ENCODE results near the gene DPH6.
"Not testable (repeated sequence)": the region's sequence is repeated elsewhere in the genome, so short reads cannot be mapped to it uniquely, and the experiment has no call there.

Gene DPH6

GRCh38 chr15:35431281-35431680 lies 114.7 kb downstream of the DPH6 start:
- Histone ChIP-seq H3K27ac (no peak overlapping the region), H3K4me3 (no peak overlapping the region), H3K9me3 (ENCODE audit: low read depth, low read length) (no peaks in the 10 kb centered on the region), H3K36me3 (ENCODE audit: insufficient read depth, low read length) (no peaks in the 10 kb centered on the region), H3K9ac (ENCODE audit: insufficient read length) (no peak overlapping the region)
- no peak for DNase-seq (ENCODE audit: low read depth, low spot score)
- TF ChIP-seq EZH2 (IDR thresholded peaks at IDR 0.05) (no peak), POLR2AphosphoS5 (IDR thresholded peaks at IDR 0.05; ENCODE audit: borderline replicate concordance, low read depth, low read length) (no peak), FOXP2 (optimal IDR thresholded peaks at IDR 0.05; ENCODE audit: control extremely low read depth, extremely low read length, insufficient read depth) (no peak)

- H3K9ac ChIP-seq (ENCODE audit: insufficient read length), result no peak overlapping the region
- H3K36me3 ChIP-seq (ENCODE audit: insufficient read depth, low read length), result no peaks in the 10 kb centered on the region
- H3K4me3 ChIP-seq, result no peak overlapping the region
- no peak for DNase-seq (ENCODE audit: low read depth, low spot score)
- TF ChIP-seq FOXP2 (optimal IDR thresholded peaks at IDR 0.05; ENCODE audit: control extremely low read depth, extremely low read length, insufficient read depth) (no peak), POLR2AphosphoS5 (IDR thresholded peaks at IDR 0.05; ENCODE audit: borderline replicate concordance, low read depth, low read length) (no peak), EZH2 (IDR thresholded peaks at IDR 0.05) (no peak)
- H3K27ac ChIP-seq, result no peak overlapping the region
- no peaks in the 10 kb centered on the region for H3K9me3 ChIP-seq (ENCODE audit: low read depth, low read length)
Observed at GRCh38 chr15:35430301-35430700, 115.7 kb downstream of the DPH6 start.

GRCh38 chr15:35427496-35427895 lies 118.5 kb downstream of the DPH6 start:
- Histone ChIP-seq H3K9me3 (ENCODE audit: low read depth, low read length) (no peaks in the 10 kb centered on the region), H3K27ac (no peak overlapping the region), H3K9ac (ENCODE audit: insufficient read length) (no peak overlapping the region), H3K36me3 (ENCODE audit: insufficient read depth, low read length) (no peaks in the 10 kb centered on the region), H3K4me3 (no peak overlapping the region)
- no peak for DNase-seq (ENCODE audit: low read depth, low spot score)
- TF ChIP-seq FOXP2 (optimal IDR thresholded peaks at IDR 0.05; ENCODE audit: control extremely low read depth, extremely low read length, insufficient read depth) (no peak), EZH2 (IDR thresholded peaks at IDR 0.05) (no peak), POLR2AphosphoS5 (IDR thresholded peaks at IDR 0.05; ENCODE audit: borderline replicate concordance, low read depth, low read length) (no peak)

- Histone ChIP-seq H3K4me3 (no peak overlapping the region), H3K9ac (ENCODE audit: insufficient read length) (no peak overlapping the region), H3K27ac (no peak overlapping the region), H3K36me3 (ENCODE audit: insufficient read depth, low read length) (no peaks in the 10 kb centered on the region), H3K9me3 (ENCODE audit: low read depth, low read length) (no peaks in the 10 kb centered on the region)
- no peak for DNase-seq (ENCODE audit: low read depth, low spot score)
- TF ChIP-seq POLR2AphosphoS5 (IDR thresholded peaks at IDR 0.05; ENCODE audit: borderline replicate concordance, low read depth, low read length), result no peak
- TF ChIP-seq FOXP2 (optimal IDR thresholded peaks at IDR 0.05; ENCODE audit: control extremely low read depth, extremely low read length, insufficient read depth), result no peak
- TF ChIP-seq EZH2 (IDR thresholded peaks at IDR 0.05), result no peak
Observed at GRCh38 chr15:35427091-35427490, 118.9 kb downstream of the DPH6 start.

GRCh38 chr15:35410775-35411174 lies 135.2 kb downstream of the DPH6 start:
- Histone ChIP-seq H3K4me3 (no peak overlapping the region), H3K36me3 (ENCODE audit: insufficient read depth, low read length) (no peaks in the 10 kb centered on the region), H3K9me3 (ENCODE audit: low read depth, low read length) (no peaks in the 10 kb centered on the region), H3K27ac (no peak overlapping the region), H3K9ac (ENCODE audit: insufficient read length) (no peak overlapping the region)
- TF ChIP-seq FOXP2 (optimal IDR thresholded peaks at IDR 0.05; ENCODE audit: control extremely low read depth, extremely low read length, insufficient read depth) (no peak), POLR2AphosphoS5 (IDR thresholded peaks at IDR 0.05; ENCODE audit: borderline replicate concordance, low read depth, low read length) (no peak), EZH2 (IDR thresholded peaks at IDR 0.05) (no peak)
- DNase-seq (ENCODE audit: low read depth, low spot score), result no peak

GRCh38 chr15:35399901-35400300 lies 146.1 kb downstream of the DPH6 start:
- Histone ChIP-seq H3K27ac (no peak overlapping the region), H3K9me3 (ENCODE audit: low read depth, low read length) (no peaks in the 10 kb centered on the region), H3K4me3 (no peak overlapping the region), H3K9ac (ENCODE audit: insufficient read length) (no peak overlapping the region), H3K36me3 (ENCODE audit: insufficient read depth, low read length) (no peaks in the 10 kb centered on the region)
- no peak for DNase-seq (ENCODE audit: low read depth, low spot score)
- TF ChIP-seq EZH2 (IDR thresholded peaks at IDR 0.05) (no peak), FOXP2 (optimal IDR thresholded peaks at IDR 0.05; ENCODE audit: control extremely low read depth, extremely low read length, insufficient read depth) (no peak), POLR2AphosphoS5 (IDR thresholded peaks at IDR 0.05; ENCODE audit: borderline replicate concordance, low read depth, low read length) (no peak)

GRCh38 chr15:35397027-35397426 lies 148.9 kb downstream of the DPH6 start:
- Histone ChIP-seq H3K9ac (ENCODE audit: insufficient read length) (no peak overlapping the region), H3K9me3 (ENCODE audit: low read depth, low read length) (no peaks in the 10 kb centered on the region), H3K27ac (no peak overlapping the region), H3K36me3 (ENCODE audit: insufficient read depth, low read length) (no peaks in the 10 kb centered on the region), H3K4me3 (no peak overlapping the region)
- DNase-seq (ENCODE audit: low read depth, low spot score), result no peak
- TF ChIP-seq EZH2 (IDR thresholded peaks at IDR 0.05), result no peak
- TF ChIP-seq FOXP2 (optimal IDR thresholded peaks at IDR 0.05; ENCODE audit: control extremely low read depth, extremely low read length, insufficient read depth), result no peak
- no peak for TF ChIP-seq POLR2AphosphoS5 (IDR thresholded peaks at IDR 0.05; ENCODE audit: borderline replicate concordance, low read depth, low read length)

- Histone ChIP-seq H3K27ac (no peak overlapping the region), H3K9me3 (ENCODE audit: low read depth, low read length) (no peaks in the 10 kb centered on the region), H3K4me3 (no peak overlapping the region), H3K9ac (ENCODE audit: insufficient read length) (no peak overlapping the region), H3K36me3 (ENCODE audit: insufficient read depth, low read length) (no peaks in the 10 kb centered on the region)
- DNase-seq (ENCODE audit: low read depth, low spot score), result no peak
- TF ChIP-seq EZH2 (IDR thresholded peaks at IDR 0.05) (no peak), FOXP2 (optimal IDR thresholded peaks at IDR 0.05; ENCODE audit: control extremely low read depth, extremely low read length, insufficient read depth) (no peak), POLR2AphosphoS5 (IDR thresholded peaks at IDR 0.05; ENCODE audit: borderline replicate concordance, low read depth, low read length) (no peak)
Observed at GRCh38 chr15:35394416-35394815, 151.5 kb downstream of the DPH6 start.

- Histone ChIP-seq H3K9ac (ENCODE audit: insufficient read length) (no peak overlapping the region), H3K36me3 (ENCODE audit: insufficient read depth, low read length) (no peaks in the 10 kb centered on the region), H3K4me3 (no peak overlapping the region), H3K27ac (no peak overlapping the region), H3K9me3 (ENCODE audit: low read depth, low read length) (no peaks in the 10 kb centered on the region)
- DNase-seq (ENCODE audit: low read depth, low spot score), result no peak
- TF ChIP-seq POLR2AphosphoS5 (IDR thresholded peaks at IDR 0.05; ENCODE audit: borderline replicate concordance, low read depth, low read length) (no peak), FOXP2 (optimal IDR thresholded peaks at IDR 0.05; ENCODE audit: control extremely low read depth, extremely low read length, insufficient read depth) (no peak), EZH2 (IDR thresholded peaks at IDR 0.05) (no peak)
Observed at GRCh38 chr15:35393398-35393797, 152.6 kb downstream of the DPH6 start.

- not testable (repeated sequence) for H3K27ac ChIP-seq; H3K9me3 ChIP-seq (ENCODE audit: low read depth, low read length); H3K4me3 ChIP-seq; H3K36me3 ChIP-seq (ENCODE audit: insufficient read depth, low read length); DNase-seq (ENCODE audit: low read depth, low spot score); H3K9ac ChIP-seq (ENCODE audit: insufficient read length)
Observed at GRCh38 chr15:35391408-35391984, 154.5 kb downstream of the DPH6 start.
